K562 (cell line): ENCODE measurements around the gene BARX2. TPM values are rescaled to one million over a fixed set of nuclear protein-coding genes. Genes with fewer than 3 reads are reported as not detected.

Experiments used
- ATAC-seq: fragments of 200-7000 bp; cut with Tn5 transposase; 3 replicates; pipeline ENCODE4 v1.9.1; 2020; ENCODE audit warnings: moderate library complexity
- BruUV-seq: library from RNA; stranded (reverse); fragments of 400-500 nt; replicated peaks from 2 replicates; lab custom pipeline; 2021; lab: Mats Ljungman, UMichigan
- CTCF ChIA-PET: fragments of 300-600 bp; formaldehyde crosslinking; extraction: SDS; loops from one replicate; lab custom pipeline; 2021; ENCODE audit warnings: low intra/inter-chr PET ratio; lab: Yijun Ruan, JAX
- POLR2A ChIA-PET: fragments of 300-600, 350-650 bp; sonication (Branson Sonifier 250); formaldehyde crosslinking; extraction: SDS; loops from one replicate; lab custom pipeline; 2021; ENCODE audit warnings: antibody characterized with exemption, inconsistent platforms; lab: Yijun Ruan, JAX
- DNase-seq, 4 experiments: peaks; one replicate each; pipeline versions ENCODE4 v3.0.0 to v3.0.0-alpha.2; 2011 to 2018; ENCODE audit warnings: low spot score in 3 of 4, mixed read lengths in 3 of 4; ENCODE audit errors: extremely low read depth in 1 of 4
- FAIRE-seq: peaks from 2 replicates; lab custom pipeline; 2011; peaks lifted over from hg19 to GRCh38; lab: Jason Lieb, UNC
- H2AFZ ChIP-seq: 2 replicates; pipeline ENCODE4 v1.6.0; 2011; ENCODE audit warnings: low read depth, low read length, control low read depth, inconsistent platforms
- H3K27ac ChIP-seq: fragments of 200-600 bp; 3 replicates; pipeline ENCODE4 v1.8.0; 2011; ENCODE audit warnings: low read depth, mild to moderate bottlenecking, control low read depth, inconsistent platforms, low read length, moderate library complexity, mixed read lengths; ENCODE audit errors: extremely low read depth
- H3K27me3 ChIP-seq, 2 experiments: fragments of 300-600 bp in 1 of 2; 2 replicates in 1 of 2; 3 replicates in 1 of 2; pipeline versions ENCODE4 v1.6.0 to v1.8.0; 2011; ENCODE audit warnings: inconsistent platforms in 2 of 2, low read length in 2 of 2, mild to moderate bottlenecking in 1 of 2, mixed read lengths in 1 of 2, moderate library complexity in 1 of 2; ENCODE audit not compliant: control insufficient read depth in 2 of 2, insufficient read depth in 2 of 2
- H3K36me3 ChIP-seq: fragments of 300-600 bp; 3 replicates; pipeline ENCODE4 v1.8.0; 2011; ENCODE audit warnings: mild to moderate bottlenecking, low read length, inconsistent platforms; ENCODE audit not compliant: control insufficient read depth, insufficient read depth
- H3K4me1 ChIP-seq, 2 experiments: fragments of 200-600 bp in 1 of 2; replicated peaks in 1 of 2; 2 replicates in 1 of 2; 3 replicates in 1 of 2; pipeline versions ENCODE4 v1.5.1 to v1.8.0; 2011; ENCODE audit warnings: inconsistent platforms in 2 of 2, low read length in 2 of 2, mild to moderate bottlenecking in 1 of 2, mixed read lengths in 1 of 2, moderate library complexity in 1 of 2; ENCODE audit not compliant: control insufficient read depth in 2 of 2, insufficient read depth in 2 of 2
- H3K4me2 ChIP-seq: 2 replicates; pipeline ENCODE4 v1.6.1; 2011; ENCODE audit warnings: low read length, control low read depth, inconsistent platforms, mixed read lengths; ENCODE audit not compliant: insufficient read depth
- H3K4me3 ChIP-seq: fragments of 200-600 bp; sonication (generic), shearing (Covaris generic); 2 replicates; pipeline ENCODE4 v1.5.1; 2016; ENCODE audit warnings: control low read depth, inconsistent platforms
- H3K79me2 ChIP-seq: fragments of 200-600 bp; 3 replicates; pipeline ENCODE4 v1.8.0; 2011; ENCODE audit warnings: low read length, inconsistent platforms; ENCODE audit not compliant: control insufficient read depth, insufficient read depth
- H3K9ac ChIP-seq, 2 experiments: 2 replicates each; pipeline versions ENCODE4 v1.6.0 to v1.6.1; 2011; ENCODE audit warnings: low read depth in 2 of 2, low read length in 2 of 2, control low read depth in 1 of 2, inconsistent platforms in 1 of 2, mild to moderate bottlenecking in 1 of 2, mixed read lengths in 1 of 2; ENCODE audit not compliant: insufficient read depth in 1 of 2
- H3K9me1 ChIP-seq: one replicate; pipeline ENCODE4 v1.6.0; 2011; ENCODE audit warnings: inconsistent platforms, mild to moderate bottlenecking, low read length, moderate library complexity; ENCODE audit not compliant: control insufficient read depth, insufficient read depth
- H3K9me3 ChIP-seq: replicated peaks from 2 replicates; pipeline ENCODE4 v1.5.1; 2011; ENCODE audit warnings: low read depth, low read length, inconsistent platforms; ENCODE audit not compliant: control insufficient read depth, insufficient read depth
- H4K20me1 ChIP-seq: replicated peaks from 2 replicates; pipeline ENCODE4 v1.6.1; 2011; ENCODE audit warnings: low read length, inconsistent platforms, mixed read lengths; ENCODE audit not compliant: control insufficient read depth, insufficient read depth
- AFF4 ChIP-seq: sonication (generic); formaldehyde crosslinking; IDR thresholded peaks from 2 replicates; pipeline ENCODE4 v1.8.0; 2023; ENCODE audit warnings: mild to moderate bottlenecking, missing genetic modification reagents
- BMI1 ChIP-seq: fragments of 150-350 bp; IDR thresholded peaks from 2 replicates; pipeline ENCODE4 v1.6.1; 2014; ENCODE audit warnings: low read length
- CREB1 ChIP-seq, 2 experiments: sonication (generic) in 1 of 2; formaldehyde crosslinking in 1 of 2; IDR thresholded peaks; 2 replicates each; pipeline versions ENCODE4 v1.6.1 to v1.8.0; 2012 to 2022; ENCODE audit warnings: inconsistent platforms in 1 of 2, mild to moderate bottlenecking in 1 of 2, missing genetic modification reagents in 1 of 2, moderate library complexity in 1 of 2
- CREB5 ChIP-seq: fragments of 250-450 bp; sonication (Bioruptor Pico); IDR thresholded peaks from 2 replicates; pipeline ENCODE4 v1.5.0; 2020; ENCODE audit warnings: mild to moderate bottlenecking
- NEUROD1 ChIP-seq: fragments of 150-350 bp; IDR thresholded peaks from 2 replicates; pipeline ENCODE4 v1.6.1; 2014; ENCODE audit warnings: borderline replicate concordance, low read length, low read depth; ENCODE audit not compliant: partially characterized antibody
- NUFIP1 ChIP-seq: fragments of 450-650 bp; IDR thresholded peaks from 2 replicates; pipeline ENCODE4 v1.6.1; 2018; ENCODE audit not compliant: partially characterized antibody
- RBM14 ChIP-seq: fragments of 200-400 bp; formaldehyde crosslinking; IDR thresholded peaks from 2 replicates; pipeline ENCODE4 v1.6.1; 2018; ENCODE audit warnings: low read depth, mild to moderate bottlenecking, low read length, moderate library complexity, borderline replicate concordance; ENCODE audit not compliant: insufficient read depth
- RBM17 ChIP-seq: fragments of 200-400 bp; formaldehyde crosslinking; IDR thresholded peaks from 2 replicates; pipeline ENCODE4 v1.6.1; 2017; ENCODE audit warnings: low read depth, mild to moderate bottlenecking, low read length, borderline replicate concordance
- TAL1 ChIP-seq: fragments of 450-650 bp; IDR thresholded peaks from 2 replicates; pipeline ENCODE4 v1.6.1; 2016; ENCODE audit warnings: mild to moderate bottlenecking
- TCF3 ChIP-seq: sonication (generic); formaldehyde crosslinking; IDR thresholded peaks from 2 replicates; pipeline ENCODE4 v1.4.0; 2020; ENCODE audit warnings: mild to moderate bottlenecking, missing genetic modification reagents
- ZBTB7A ChIP-seq: IDR thresholded peaks from 2 replicates; pipeline ENCODE4 v1.6.1; 2011; ENCODE audit warnings: low read depth, mild to moderate bottlenecking, low read length, moderate library complexity, borderline replicate concordance; ENCODE audit not compliant: control insufficient read depth
- ZKSCAN3 ChIP-seq: fragments of 250-450 bp; sonication (Bioruptor Pico); IDR thresholded peaks from 2 replicates; pipeline ENCODE4 v1.4.0; 2020
- ZNF384 ChIP-seq: IDR thresholded peaks from 2 replicates; pipeline ENCODE4 v1.6.1; 2012; ENCODE audit warnings: low read depth, low read length, improper control_type of control experiment
- ZNF707 ChIP-seq: fragments of 250-450 bp; sonication (Bioruptor Pico); conservative IDR thresholded peaks from 2 replicates; pipeline ENCODE4 v1.8.0; 2022; ENCODE audit warnings: inconsistent platforms, mild to moderate bottlenecking, moderate library complexity
- ZNF75A ChIP-seq: fragments of 450-650 bp; formaldehyde crosslinking; IDR thresholded peaks from 2 replicates; pipeline ENCODE4 v1.4.0; 2020; ENCODE audit warnings: mild to moderate bottlenecking
- WGBS: fragments of 100-300 bp; shearing (Covaris generic); methylation state at CpG from one replicate; pipeline ENCODE4 v1.1.6; 2016; ENCODE audit warnings: low coverage, mixed read lengths; ENCODE audit not compliant: insufficient coverage; ENCODE audit errors: missing lambda C conversion rate; 5-methylcytosine and 5-hydroxymethylcytosine counted together
- in situ Hi-C: fragments of 300-500 bp; cut with MboI; formaldehyde crosslinking; loops from 4 replicates; pipeline ENCODE4 v1.15.0; 2018; ENCODE audit warnings: inconsistent platforms, mixed read lengths
- intact Hi-C: fragments of 100-400 bp; cut with micrococcal nuclease; formaldehyde crosslinking; loops from 2 replicates; pipeline ENCODE4 v1.14.2; 2022
- polyA plus RNA-seq, 8 experiments: library from polyadenylated mRNA; depleted of rRNA in 4 of 8; stranded (reverse) in 5 of 8; unstranded in 3 of 8; fragments of >200 nt; fragmentation: Nextera tagmentation in 2 of 8; fragmentation: Illumina TruSeq in 1 of 8; extraction: Ambion mirVana in 2 of 8; extraction: Trizol in 1 of 8; gene quantifications; 2 replicates each; pipeline versions ENCODE4 v1.2.1 to v1.2.3, GENCODE V29; 2011 to 2014; ENCODE audit warnings: inconsistent platforms in 1 of 8, missing spikeins in 1 of 8
- total RNA-seq, 7 experiments: library from RNA; depleted of rRNA in 6 of 7; stranded (reverse); fragments of >200 nt in 6 of 7; fragmentation: Illumina TruSeq in 2 of 7; extraction: Trizol in 2 of 7; gene quantifications; 2 replicates each; pipeline versions ENCODE4 v1.2.1 to v1.2.3, GENCODE V29; 2011 to 2021; ENCODE audit warnings: low replicate concordance in 1 of 7
- TF ChIP-seq, protein P1 (sequence below): IDR thresholded peaks from 2 replicates; pipeline ENCODE4 v1.6.1; 2016; ENCODE audit warnings: missing genetic modification characterization, missing compliant biosample characterization

BARX2 gene
- total and polyA plus RNA-seq, 9 of the 15 experiments (the other 6 are each of a cell fraction or from before 2014, with no cell fraction given) = not detected

- 0% methylated on average over 7 of the region's 7 CpGs for WGBS
- DNase-seq (no peak), ATAC-seq (no peak), FAIRE-seq (no peak)
- H2AFZ ChIP-seq = no peak overlapping the region
- no peak overlapping the region for H3K27ac ChIP-seq
- no peaks in the 10 kb centered on the region for H4K20me1 ChIP-seq
- no peak overlapping the region for H3K9ac ChIP-seq
- no TSS peak for BruUV-seq
- H3K27me3 ChIP-seq = peaks cover 3 to 41% of the 10 kb centered on the region in 2 experiments; a peak in 3 of 5 replicates
- intact Hi-C loops = no loop called here
- H3K36me3 ChIP-seq = no peaks in the 10 kb centered on the region
- H3K4me2 ChIP-seq = no peak overlapping the region
- in situ Hi-C loops = loop anchor here (5.0 kb wide), 1 partner anchor 370 kb away; no protein-coding TSS in a partner anchor
- no peaks in the 10 kb centered on the region for H3K9me1 ChIP-seq
- no peaks in the 10 kb centered on the region for H3K4me1 ChIP-seq
- H3K4me3 ChIP-seq = no peak overlapping the region
- ChIA-PET CTCF (interaction anchor here (0.6 to 1.2 kb wide), 2 partner anchors 14 to 34 kb away, joined by 3 read pairs; no protein-coding TSS in a partner anchor), POLR2A (no interaction called here)
- H3K79me2 ChIP-seq = no peaks in the 10 kb centered on the region
- no peaks in the 10 kb centered on the region for H3K9me3 ChIP-seq
- TF ChIP-seq NEUROD1 = no peak
- TF ChIP-seq CREB1 (IDR thresholded peaks at IDR 0.05) = no peak
- TF ChIP-seq CREB1 (CRISPR knock-in tag; IDR thresholded peaks at IDR 0.05) = no peak
- TF ChIP-seq, protein P1, sequence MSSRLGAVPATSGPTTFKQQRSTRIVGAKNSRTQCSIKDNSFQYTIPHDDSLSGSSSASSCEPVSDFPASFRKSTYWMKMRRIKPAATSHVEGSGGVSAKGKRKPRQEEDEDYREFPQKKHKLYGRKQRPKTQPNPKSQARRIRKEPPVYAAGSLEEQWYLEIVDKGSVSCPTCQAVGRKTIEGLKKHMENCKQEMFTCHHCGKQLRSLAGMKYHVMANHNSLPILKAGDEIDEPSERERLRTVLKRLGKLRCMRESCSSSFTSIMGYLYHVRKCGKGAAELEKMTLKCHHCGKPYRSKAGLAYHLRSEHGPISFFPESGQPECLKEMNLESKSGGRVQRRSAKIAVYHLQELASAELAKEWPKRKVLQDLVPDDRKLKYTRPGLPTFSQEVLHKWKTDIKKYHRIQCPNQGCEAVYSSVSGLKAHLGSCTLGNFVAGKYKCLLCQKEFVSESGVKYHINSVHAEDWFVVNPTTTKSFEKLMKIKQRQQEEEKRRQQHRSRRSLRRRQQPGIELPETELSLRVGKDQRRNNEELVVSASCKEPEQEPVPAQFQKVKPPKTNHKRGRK (tag) = no peak
- no peak for TF ChIP-seq RBM17
- no peak for TF ChIP-seq ZBTB7A
- no peak for TF ChIP-seq ZNF75A (CRISPR knock-in tag)
- no peak for TF ChIP-seq AFF4 (CRISPR knock-in tag)
- no peak for TF ChIP-seq RBM14
- no peak for TF ChIP-seq NUFIP1
- TF ChIP-seq ZNF707 (CRISPR knock-in tag) = no peak
- TF ChIP-seq TCF3 (CRISPR knock-in tag) = no peak
- TF ChIP-seq TAL1 = no peak
- TF ChIP-seq ZKSCAN3 (CRISPR knock-in tag) = no peak
- no peak for TF ChIP-seq BMI1
- TF ChIP-seq CREB5 (CRISPR knock-in tag) = no peak
- TF ChIP-seq ZNF384 = no peak
- TF ChIP-seq, all 486 proteins: peak for 0
Measured at GRCh38 chr11:129377739-129378138, 2.1 kb downstream of the BARX2 start.
